Neuronal stem cell (in vitro differentiated cells): ENCODE results near the gene DIP2C.

Experiments used
- DNase-seq: peaks from one replicate; pipeline ENCODE4 v3.0.0-alpha.2; 2013; ENCODE audit warnings: low spot score
- H2AFZ ChIP-seq: one replicate; pipeline ENCODE4 v1.6.1; 2013; ENCODE audit warnings: mild to moderate bottlenecking, low read length, inconsistent platforms
- H2AK5ac ChIP-seq: 2 replicates; pipeline ENCODE4 v1.6.1; 2013; ENCODE audit warnings: low read depth, mild to moderate bottlenecking, inconsistent platforms, low read length, moderate library complexity, mixed read lengths
- H2BK120ac ChIP-seq: 2 replicates; pipeline ENCODE4 v1.6.1; 2013; ENCODE audit warnings: low read depth, mild to moderate bottlenecking, inconsistent platforms, low read length, moderate library complexity, mixed read lengths
- H2BK12ac ChIP-seq: one replicate; pipeline ENCODE4 v1.6.1; 2013; ENCODE audit warnings: low read length, inconsistent platforms
- H2BK15ac ChIP-seq: 2 replicates; pipeline ENCODE4 v1.6.1; 2013; ENCODE audit warnings: mild to moderate bottlenecking, low read length, inconsistent platforms, mixed read lengths
- H2BK5ac ChIP-seq: one replicate; pipeline ENCODE4 v1.6.1; 2013; ENCODE audit warnings: inconsistent platforms, mild to moderate bottlenecking, low read length, moderate library complexity
- H3K14ac ChIP-seq: one replicate; pipeline ENCODE4 v1.6.1; 2013; ENCODE audit warnings: low read length, inconsistent platforms
- H3K18ac ChIP-seq: 2 replicates; pipeline ENCODE4 v1.6.1; 2013; ENCODE audit warnings: low read length, inconsistent platforms
- H3K23ac ChIP-seq: 2 replicates; pipeline ENCODE4 v1.6.1; 2013; ENCODE audit warnings: low read depth, mild to moderate bottlenecking, mixed read lengths, low read length, inconsistent platforms; ENCODE audit not compliant: poor library complexity
- H3K27ac ChIP-seq: replicated peaks from 3 replicates; pipeline ENCODE4 v1.5.1; 2013; ENCODE audit warnings: low read length, inconsistent platforms
- H3K27me3 ChIP-seq, 3 experiments: 2 replicates each; pipeline ENCODE4 v1.6.1; 2013; ENCODE audit warnings: low read length in 3 of 3, mild to moderate bottlenecking in 2 of 3, inconsistent platforms in 1 of 3, low read depth in 1 of 3, mixed read lengths in 1 of 3, moderate library complexity in 1 of 3; ENCODE audit not compliant: control insufficient read depth in 3 of 3, insufficient read depth in 3 of 3
- H3K36me3 ChIP-seq, 2 donors: replicated peaks in 1 of 2; 2 replicates each; pipeline ENCODE4 v1.6.1; 2013; ENCODE audit warnings: low read length in 2 of 2; ENCODE audit not compliant: control insufficient read depth in 2 of 2, insufficient read depth in 2 of 2
- H3K4ac ChIP-seq: 2 replicates; pipeline ENCODE4 v1.6.1; 2013; ENCODE audit warnings: inconsistent platforms, mild to moderate bottlenecking, low read length, moderate library complexity
- H3K4me1 ChIP-seq, 2 donors: 1 replicate in 1 of 2; 2 replicates in 1 of 2; pipeline ENCODE4 v1.6.1; 2013; ENCODE audit warnings: low read length in 2 of 2, low read depth in 1 of 2; ENCODE audit not compliant: control insufficient read depth in 2 of 2, insufficient read depth in 1 of 2
- H3K4me2 ChIP-seq: one replicate; pipeline ENCODE4 v1.6.1; 2013; ENCODE audit warnings: mild to moderate bottlenecking, low read length, inconsistent platforms; ENCODE audit not compliant: insufficient read depth, poor library complexity, severe bottlenecking
- H3K4me3 ChIP-seq, 2 donors: 2 replicates each; pipeline ENCODE4 v1.5.1; 2013; ENCODE audit warnings: low read length in 2 of 2, mild to moderate bottlenecking in 2 of 2, inconsistent platforms in 1 of 2, moderate library complexity in 1 of 2
- H3K79me1 ChIP-seq: one replicate; pipeline ENCODE4 v1.6.1; 2013; ENCODE audit warnings: low read depth, mild to moderate bottlenecking, inconsistent platforms, low read length, moderate library complexity
- H3K9ac ChIP-seq: one replicate; pipeline ENCODE4 v1.6.1; 2013; ENCODE audit warnings: mild to moderate bottlenecking, low read depth, low read length, inconsistent platforms; ENCODE audit not compliant: poor library complexity
- H3K9me3 ChIP-seq, 2 donors: replicated peaks in 1 of 2; 2 replicates each; pipeline versions ENCODE3 to v1.6.1; 2013; ENCODE audit warnings: low read length in 2 of 2, mild to moderate bottlenecking in 2 of 2, inconsistent platforms in 1 of 2, low read depth in 1 of 2, mixed read lengths in 1 of 2, moderate library complexity in 1 of 2; ENCODE audit not compliant: control insufficient read depth in 2 of 2, insufficient read depth in 1 of 2
- H4K8ac ChIP-seq: one replicate; pipeline ENCODE4 v1.6.1; 2013; ENCODE audit warnings: low read depth, mild to moderate bottlenecking, inconsistent platforms, low read length, moderate library complexity
- H4K91ac ChIP-seq: one replicate; pipeline ENCODE4 v1.6.1; 2013; ENCODE audit warnings: low read length, low read depth, mild to moderate bottlenecking, inconsistent platforms; ENCODE audit not compliant: poor library complexity
- WGBS, 2 donors: extraction: QIAGEN DNeasy Blood & Tissue Kit; methylation state at CpG; one replicate each; pipeline ENCODE4 v1.1.7; 2013; ENCODE audit warnings: missing lambda C conversion rate in 2 of 2, mixed read lengths in 1 of 2; ENCODE audit not compliant: insufficient read length in 2 of 2, insufficient replicate concordance in 1 of 2; ENCODE audit errors: extremely low coverage in 2 of 2; 5-methylcytosine and 5-hydroxymethylcytosine counted together

Gene DIP2C

DNA sequence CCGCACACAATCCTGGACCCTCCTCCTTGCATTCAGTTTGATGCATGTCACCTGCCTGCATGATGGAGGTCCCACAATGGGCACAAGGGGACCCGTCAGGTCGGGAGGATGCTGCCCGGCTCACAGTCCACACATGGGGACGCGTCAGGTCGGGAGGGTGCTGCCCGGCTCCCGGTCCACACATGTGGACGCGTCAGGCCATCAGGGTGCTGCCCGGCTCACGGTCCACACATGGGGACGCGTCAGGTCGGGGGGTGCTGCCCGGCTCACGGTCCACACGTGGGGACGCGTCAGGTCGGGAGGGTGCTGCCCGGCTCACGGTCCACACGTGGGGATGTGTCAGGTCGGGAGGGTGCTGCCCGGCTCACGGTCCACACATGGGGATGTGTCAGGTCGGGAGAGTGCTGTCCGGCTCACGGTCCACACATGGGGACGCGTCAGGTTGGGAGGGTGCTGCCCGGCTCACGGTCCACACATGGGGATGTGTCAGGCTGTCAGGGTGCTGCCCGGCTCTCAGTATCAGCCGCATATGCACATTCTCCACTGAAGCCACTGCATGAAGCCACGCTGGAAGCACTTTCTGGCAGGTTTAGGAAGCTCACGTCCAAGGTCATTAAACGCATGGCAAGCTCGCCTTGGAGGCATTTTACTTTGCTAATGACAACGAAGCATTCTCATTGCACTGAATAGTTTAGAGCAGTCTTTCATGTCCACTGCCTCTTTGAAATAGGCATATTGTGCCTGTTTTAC is 50.3 kb downstream of the DIP2C start:
- Histone ChIP-seq H3K23ac (peak overlapping the region; percentile 95), H4K8ac (no peak overlapping the region), H3K27me3 (no peaks in the 10 kb centered on the region), H2BK5ac (no peak overlapping the region), H3K14ac (peak overlapping the region; percentile 82), H3K4me1 (peaks cover 0 to 9% of the 10 kb centered on the region in 2 donors), H2BK12ac (no peak overlapping the region), H3K9me3 (no peaks in the 10 kb centered on the region), H3K36me3 (peaks cover 2 to 4% of the 10 kb centered on the region in 2 donors), H3K27ac (no peak overlapping the region), H3K9ac (no peak overlapping the region), H2BK120ac (no peak overlapping the region), H4K91ac (no peak overlapping the region), H2AFZ (no peak overlapping the region), H3K4ac (no peak overlapping the region), H2BK15ac (peak overlapping the region; percentile 11), H3K18ac (peak overlapping the region; percentile 76), H3K79me1 (peaks cover 33% of the 10 kb centered on the region), H3K4me2 (no peak overlapping the region), H3K4me3 (peak overlapping the region in 1 of 2 donors; percentile 19), H2AK5ac (peak overlapping the region; percentile 81)
- no CpG with 5 or more reads among the region's 42 CpGs for WGBS, 2 donors
- DNase-seq: no peak

DNA sequence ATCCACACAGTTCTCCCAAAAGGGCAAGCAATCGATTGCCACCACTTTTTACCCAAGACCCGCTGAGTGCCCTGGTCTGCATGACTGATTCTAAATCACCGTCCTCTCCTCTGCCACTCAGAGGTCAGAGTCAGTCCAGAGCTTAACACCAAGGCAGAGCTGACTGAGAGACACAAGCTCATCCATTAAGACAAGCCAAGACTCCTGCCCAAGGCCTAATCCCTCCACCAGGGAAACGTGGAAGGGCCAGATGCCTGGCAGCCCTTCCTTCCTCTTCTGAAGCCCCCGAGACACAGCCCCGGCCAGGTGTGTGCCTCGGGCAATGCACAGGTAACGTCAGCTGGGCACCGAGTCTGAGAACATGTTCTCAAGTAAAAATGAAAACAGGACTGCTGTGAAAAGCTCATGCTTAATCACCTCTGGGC is 51.7 kb downstream of the DIP2C start:
- no CpG with 5 or more reads among the region's 9 CpGs for WGBS, 2 donors
- DNase-seq: no peak
- H3K14ac ChIP-seq: no peak overlapping the region
- no peak overlapping the region for H2BK15ac ChIP-seq
- no peak overlapping the region for H3K18ac ChIP-seq
- no peak overlapping the region for H2BK5ac ChIP-seq
- no peak overlapping the region for H3K27ac ChIP-seq
- no peak overlapping the region for H2AFZ ChIP-seq
- H2BK12ac ChIP-seq: no peak overlapping the region
- H3K79me1 ChIP-seq: peaks cover 35% of the 10 kb centered on the region
- no peak overlapping the region for H3K9ac ChIP-seq
- no peak overlapping the region for H3K4me3 ChIP-seq
- H4K91ac ChIP-seq: no peak overlapping the region
- no peak overlapping the region for H2BK120ac ChIP-seq
- H3K4me2 ChIP-seq: no peak overlapping the region
- H3K4me1 ChIP-seq: peaks cover 0 to 13% of the 10 kb centered on the region in 2 donors
- no peak overlapping the region for H3K23ac ChIP-seq
- no peaks in the 10 kb centered on the region for H3K27me3 ChIP-seq
- H3K9me3 ChIP-seq: peaks cover 2 to 3% of the 10 kb centered on the region in 2 donors
- no peak overlapping the region for H4K8ac ChIP-seq
- no peak overlapping the region for H3K4ac ChIP-seq
- no peak overlapping the region for H2AK5ac ChIP-seq
- H3K36me3 ChIP-seq: peaks cover 2 to 4% of the 10 kb centered on the region in 2 donors

DNA sequence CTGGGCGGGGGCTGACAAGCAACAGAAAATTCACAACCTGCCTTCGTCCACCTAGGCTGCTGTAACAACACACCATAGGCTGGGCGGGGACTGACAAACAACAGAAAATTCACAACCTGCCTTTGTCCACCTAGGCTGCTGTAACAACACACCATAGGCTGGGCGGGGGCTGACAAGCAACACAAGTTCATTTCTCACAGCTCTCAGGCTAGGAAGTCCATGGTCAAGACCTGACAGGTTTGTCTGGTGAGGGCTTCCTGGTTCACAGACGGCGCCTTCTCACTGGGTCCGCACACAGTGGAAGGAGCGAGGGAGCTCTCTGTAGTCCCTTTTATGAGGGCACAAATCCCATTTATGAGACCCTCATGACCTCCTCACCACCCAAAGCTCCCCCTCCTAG is 52.2 kb downstream of the DIP2C start:
- Histone ChIP-seq H3K36me3 (peaks cover 2 to 4% of the 10 kb centered on the region in 2 donors), H2BK12ac (no peak overlapping the region), H4K8ac (no peak overlapping the region), H3K4me3 (no peak overlapping the region), H2BK15ac (no peak overlapping the region), H3K14ac (peak overlapping the region; percentile 91), H3K9me3 (peaks cover 2 to 4% of the 10 kb centered on the region in 2 donors), H3K4me2 (no peak overlapping the region), H2BK5ac (no peak overlapping the region), H3K27me3 (no peaks in the 10 kb centered on the region), H3K4ac (no peak overlapping the region), H2AFZ (no peak overlapping the region), H3K9ac (no peak overlapping the region), H2AK5ac (no peak overlapping the region), H3K79me1 (peaks cover 32% of the 10 kb centered on the region), H3K27ac (no peak overlapping the region), H3K18ac (no peak overlapping the region), H4K91ac (no peak overlapping the region), H2BK120ac (no peak overlapping the region), H3K4me1 (peaks cover 0 to 12% of the 10 kb centered on the region in 2 donors), H3K23ac (no peak overlapping the region)
- no CpG with 5 or more reads among the region's 8 CpGs for WGBS, 2 donors
- no peak for DNase-seq

GRCh38 chr10:636769-637168 is 52.7 kb downstream of the DIP2C start:
- no peak overlapping the region for H2AFZ ChIP-seq
- H2BK120ac ChIP-seq: no peak overlapping the region
- H3K14ac ChIP-seq: no peak overlapping the region
- no CpG with 5 or more reads among the region's 19 CpGs for WGBS, 2 donors
- H3K4me1 ChIP-seq: peaks cover 0 to 12% of the 10 kb centered on the region in 2 donors
- no peak overlapping the region for H3K4ac ChIP-seq
- no peak overlapping the region for H3K18ac ChIP-seq
- H3K23ac ChIP-seq: no peak overlapping the region
- no peak overlapping the region for H3K4me3 ChIP-seq
- no peaks in the 10 kb centered on the region for H3K27me3 ChIP-seq
- H3K36me3 ChIP-seq: peaks cover 2 to 4% of the 10 kb centered on the region in 2 donors
- H2BK15ac ChIP-seq: no peak overlapping the region
- peaks cover 2 to 4% of the 10 kb centered on the region in 2 donors for H3K9me3 ChIP-seq
- H3K4me2 ChIP-seq: no peak overlapping the region
- no peak overlapping the region for H3K27ac ChIP-seq
- no peak for DNase-seq
- no peak overlapping the region for H2BK5ac ChIP-seq
- no peak overlapping the region for H4K8ac ChIP-seq
- H3K9ac ChIP-seq: no peak overlapping the region
- no peak overlapping the region for H4K91ac ChIP-seq
- H2AK5ac ChIP-seq: no peak overlapping the region
- H2BK12ac ChIP-seq: no peak overlapping the region
- H3K79me1 ChIP-seq: peaks cover 32% of the 10 kb centered on the region
